GM21737 (cell line): Measurements from ENCODE around the gene MAP1LC3B.

Experiments
- ATAC-seq: cut with Tn5 transposase; IDR thresholded peaks from one replicate; pipeline ENCODE4 v1.9.1; 2021; ENCODE audit warnings: mild to moderate bottlenecking, moderate library complexity; ENCODE audit not compliant: unreplicated experiment

The MAP1LC3B gene

DNA sequence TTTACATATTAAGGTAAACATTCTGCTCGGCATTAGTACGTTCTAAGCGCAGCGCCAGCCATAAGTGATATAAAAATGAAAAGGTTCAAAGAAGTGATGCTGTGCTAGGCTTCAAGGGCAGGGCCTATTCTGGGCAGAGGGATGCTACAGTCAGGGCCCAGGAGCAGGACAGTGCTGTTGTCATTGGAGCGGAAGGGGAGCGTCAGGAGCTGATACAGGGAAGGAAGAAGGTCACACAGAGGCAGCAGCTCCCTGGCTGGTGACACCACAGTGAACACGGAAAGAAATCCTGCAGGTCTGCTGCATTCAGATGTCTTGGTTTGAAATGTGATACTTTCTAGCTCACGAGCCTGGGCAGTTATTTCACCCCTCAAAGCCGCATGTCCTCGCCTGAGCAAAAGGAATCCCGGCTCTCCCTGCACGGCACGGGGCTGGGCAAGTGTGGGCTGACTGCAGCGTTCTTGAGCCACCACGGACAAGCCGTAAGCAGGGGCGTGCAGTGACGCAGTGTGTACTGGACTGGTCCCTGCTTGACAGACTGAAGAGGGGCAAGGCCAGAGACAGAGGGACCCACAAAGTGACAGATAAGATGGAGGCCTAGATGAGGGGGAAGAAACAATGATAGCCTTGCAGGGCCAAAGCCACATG lies 59.6 kb downstream of the MAP1LC3B start:
- no peak for ATAC-seq

GRCh38 chr16:87453326-87453725 lies 61.2 kb downstream of the MAP1LC3B start:
- ATAC-seq: no peak
